Mucosa of stomach (tissue), 1 donor: ENCODE results near the gene TTC19.

Experiments
- H3K27me3 ChIP-seq: one replicate; pipeline ENCODE4 v1.7.0; 2013; ENCODE audit warnings: mild to moderate bottlenecking, low read length; ENCODE audit not compliant: control insufficient read depth, insufficient read depth
- H3K36me3 ChIP-seq: one replicate; pipeline ENCODE4 v1.7.0; 2013; ENCODE audit warnings: low read length; ENCODE audit not compliant: control insufficient read depth, insufficient read depth
- H3K4me1 ChIP-seq: one replicate; pipeline ENCODE4 v1.7.0; 2013; ENCODE audit warnings: mild to moderate bottlenecking, low read length; ENCODE audit not compliant: control insufficient read depth, insufficient read depth
- H3K4me3 ChIP-seq: one replicate; pipeline ENCODE4 v1.7.0; 2013; ENCODE audit warnings: low read length
- H3K9ac ChIP-seq: one replicate; pipeline ENCODE4 v1.7.0; 2013; ENCODE audit warnings: mild to moderate bottlenecking, low read length, moderate library complexity
- H3K9me3 ChIP-seq: one replicate; pipeline ENCODE4 v1.7.0; 2013; ENCODE audit warnings: mild to moderate bottlenecking, low read length, moderate library complexity; ENCODE audit not compliant: control insufficient read depth
- donor health status: Pancreatic carcinoma.

Gene TTC19

DNA sequence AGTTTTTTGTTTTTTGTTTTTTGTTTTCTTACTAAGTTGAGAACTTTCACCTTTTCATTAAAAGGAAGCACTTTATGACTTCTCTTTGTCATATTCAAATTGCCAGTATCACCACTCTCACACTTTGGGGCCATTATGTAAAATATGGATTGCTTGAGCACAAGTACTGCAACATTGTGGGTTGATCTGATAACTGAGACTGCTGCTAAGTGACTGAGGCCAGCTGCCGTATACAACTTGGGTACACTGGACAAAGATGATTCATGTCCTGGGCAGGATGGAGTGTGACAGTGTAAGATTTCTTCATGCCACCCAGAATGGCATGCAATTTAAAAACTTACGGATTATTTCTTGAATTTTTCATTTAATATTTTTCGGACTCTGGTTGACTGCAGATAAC is 7.8 kb downstream of the TTC19 start:
- no peak overlapping the region for H3K4me3 ChIP-seq
- H3K36me3 ChIP-seq, result no peaks in the 10 kb centered on the region
- H3K9ac ChIP-seq, result no peak overlapping the region
- H3K27me3 ChIP-seq, result no peaks in the 10 kb centered on the region
- no peaks in the 10 kb centered on the region for H3K9me3 ChIP-seq
- no peaks in the 10 kb centered on the region for H3K4me1 ChIP-seq

- H3K9me3 ChIP-seq, result no peaks in the 10 kb centered on the region
- H3K27me3 ChIP-seq, result no peaks in the 10 kb centered on the region
- no peaks in the 10 kb centered on the region for H3K4me1 ChIP-seq
- H3K4me3 ChIP-seq, result no peak overlapping the region
- peaks cover 6% of the 10 kb centered on the region for H3K36me3 ChIP-seq
- no peak overlapping the region for H3K9ac ChIP-seq
Observed at GRCh38 chr17:16013943-16014407, 14.4 kb downstream of the TTC19 start.

DNA sequence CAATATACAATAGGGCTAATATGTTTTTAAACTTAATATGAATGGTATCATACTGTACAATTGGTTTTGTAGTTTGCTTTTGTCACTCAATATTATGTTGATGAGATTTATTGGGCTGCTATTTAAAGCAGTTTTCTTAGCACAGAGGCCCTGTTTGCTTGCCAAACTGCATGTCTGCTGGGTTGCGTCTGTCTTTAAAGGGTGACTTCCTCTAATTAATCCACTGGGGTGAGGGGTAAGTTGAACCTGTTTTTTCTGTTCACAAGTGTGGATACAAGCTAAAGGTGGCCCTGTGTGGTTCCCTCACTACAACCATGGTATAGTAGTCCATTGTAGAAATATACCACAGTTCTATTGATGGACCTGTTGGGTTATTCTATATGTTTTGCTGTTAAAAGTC is 19.7 kb downstream of the TTC19 start:
- peaks cover 6% of the 10 kb centered on the region for H3K36me3 ChIP-seq
- no peaks in the 10 kb centered on the region for H3K4me1 ChIP-seq
- no peak overlapping the region for H3K9ac ChIP-seq
- H3K4me3 ChIP-seq, result no peak overlapping the region
- H3K27me3 ChIP-seq, result no peaks in the 10 kb centered on the region
- no peaks in the 10 kb centered on the region for H3K9me3 ChIP-seq

DNA sequence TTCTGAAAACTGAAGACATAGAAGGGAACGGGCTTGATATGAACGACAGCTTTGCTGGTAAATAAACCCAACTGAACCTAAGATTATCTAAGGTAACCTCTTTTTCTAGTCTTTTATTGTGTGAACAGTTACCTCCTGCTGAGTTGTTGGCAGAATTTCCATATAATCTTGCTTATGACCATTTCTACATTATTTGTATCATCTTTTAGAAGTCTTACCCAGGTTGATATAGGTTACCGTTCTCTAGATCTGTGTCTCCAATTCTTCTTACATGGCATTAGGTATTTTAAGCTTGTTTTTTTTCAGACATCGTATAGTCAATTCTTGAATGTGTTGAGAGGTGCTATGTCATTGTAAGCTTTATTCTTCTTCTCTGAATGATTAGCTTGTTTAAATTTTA is 24.3 kb downstream of the TTC19 start:
- Histone ChIP-seq H3K9ac (no peak overlapping the region), H3K36me3 (peaks cover 14% of the 10 kb centered on the region), H3K4me1 (peaks cover 5% of the 10 kb centered on the region), H3K27me3 (no peaks in the 10 kb centered on the region), H3K9me3 (no peaks in the 10 kb centered on the region), H3K4me3 (no peak overlapping the region)

DNA sequence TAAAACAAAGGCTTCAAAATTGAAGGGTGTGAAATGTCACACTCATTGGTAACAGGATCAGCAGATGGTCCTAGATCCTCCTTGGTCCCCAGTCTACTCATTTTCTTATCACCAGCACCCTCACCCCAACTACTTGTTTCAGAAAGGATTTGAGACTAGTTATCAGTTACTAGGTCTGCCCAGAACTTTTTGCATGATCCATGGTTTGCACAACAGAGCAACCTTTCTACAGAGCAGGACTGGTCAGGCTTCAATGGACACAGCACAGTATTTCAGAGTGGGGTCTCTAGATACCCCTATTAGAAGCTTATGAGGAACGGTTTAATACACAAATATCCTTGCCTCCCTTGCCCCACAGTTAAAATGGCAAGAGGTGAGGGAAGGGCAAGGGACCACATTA is 25.6 kb downstream of the TTC19 start:
- no peak overlapping the region for H3K9ac ChIP-seq
- peaks cover 14% of the 10 kb centered on the region for H3K36me3 ChIP-seq
- H3K27me3 ChIP-seq, result no peaks in the 10 kb centered on the region

GRCh38 chr17:16026895-16027294 is 27.3 kb downstream of the TTC19 start:
- Histone ChIP-seq H3K27me3 (no peaks in the 10 kb centered on the region), H3K4me1 (peaks cover 5% of the 10 kb centered on the region), H3K4me3 (no peak overlapping the region), H3K36me3 (peaks cover 14% of the 10 kb centered on the region), H3K9me3 (no peaks in the 10 kb centered on the region), H3K9ac (no peak overlapping the region)

More for the DNA sequence above, 25.6 kb downstream of the TTC19 start:
- Histone ChIP-seq H3K4me3 (no peak overlapping the region), H3K9me3 (no peaks in the 10 kb centered on the region), H3K4me1 (peaks cover 5% of the 10 kb centered on the region)

DNA sequence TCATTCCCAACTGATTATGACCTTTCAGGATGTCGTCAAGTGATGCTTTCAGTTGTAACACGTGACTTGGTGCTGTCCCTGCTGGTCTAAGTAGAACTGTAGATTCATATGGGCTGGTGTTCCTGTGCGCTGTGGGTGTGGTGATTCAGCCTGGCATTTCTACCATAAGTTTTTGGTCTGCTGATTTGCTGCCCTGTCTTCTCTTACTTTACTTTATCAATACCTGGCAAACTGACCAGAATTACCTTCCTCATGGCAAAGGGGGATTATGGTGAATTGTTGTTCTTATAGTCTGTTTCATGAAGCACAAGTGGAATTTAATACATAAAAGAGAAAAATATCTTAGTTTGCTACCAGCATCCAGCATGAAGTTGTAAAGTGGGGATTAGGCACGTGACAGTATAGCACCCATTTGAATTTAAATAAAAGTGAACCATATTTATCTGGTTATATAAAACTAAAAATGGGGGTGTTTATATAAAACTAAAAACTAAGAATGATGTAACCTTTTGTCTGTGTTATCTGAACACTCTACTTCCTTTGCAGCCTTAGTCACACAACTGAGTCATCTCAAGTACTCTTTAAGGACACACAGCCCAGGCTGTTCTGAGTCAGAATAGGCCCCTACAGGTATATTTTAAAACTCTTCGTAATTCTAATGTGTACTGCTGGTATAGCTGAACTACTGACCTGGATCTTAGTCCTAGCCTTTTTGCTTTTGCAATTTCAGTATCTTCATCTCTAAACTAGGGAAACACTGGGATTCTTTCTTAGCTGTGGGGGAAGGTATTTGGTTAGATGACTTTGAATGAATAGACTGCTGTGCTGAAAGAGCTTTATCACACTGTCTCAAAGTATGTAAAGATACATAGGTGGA is 28.3 kb downstream of the TTC19 start:
- Histone ChIP-seq H3K4me1 (peaks cover 5% of the 10 kb centered on the region), H3K36me3 (peaks cover 21% of the 10 kb centered on the region), H3K27me3 (no peaks in the 10 kb centered on the region), H3K4me3 (no peak overlapping the region), H3K9ac (no peak overlapping the region), H3K9me3 (no peaks in the 10 kb centered on the region)

GRCh38 chr17:16033729-16034349 is 34.2 kb downstream of the TTC19 start:
- H3K9me3 ChIP-seq, result no peaks in the 10 kb centered on the region
- H3K4me3 ChIP-seq, result no peak overlapping the region
- peaks cover 6% of the 10 kb centered on the region for H3K36me3 ChIP-seq
- H3K27me3 ChIP-seq, result no peaks in the 10 kb centered on the region
- H3K4me1 ChIP-seq, result no peaks in the 10 kb centered on the region
- H3K9ac ChIP-seq, result no peak overlapping the region

- Histone ChIP-seq H3K9ac (no peak overlapping the region), H3K27me3 (no peaks in the 10 kb centered on the region), H3K36me3 (peaks cover 6% of the 10 kb centered on the region), H3K9me3 (no peaks in the 10 kb centered on the region), H3K4me1 (no peaks in the 10 kb centered on the region), H3K4me3 (no peak overlapping the region)
Observed at GRCh38 chr17:16036261-16036660, 36.6 kb downstream of the TTC19 start.

GRCh38 chr17:16037636-16038035 is 38.0 kb downstream of the TTC19 start:
- Histone ChIP-seq H3K4me3 (no peak overlapping the region), H3K4me1 (no peaks in the 10 kb centered on the region), H3K36me3 (peaks cover under 1% of the 10 kb centered on the region), H3K9me3 (no peaks in the 10 kb centered on the region), H3K27me3 (no peaks in the 10 kb centered on the region), H3K9ac (no peak overlapping the region)

DNA sequence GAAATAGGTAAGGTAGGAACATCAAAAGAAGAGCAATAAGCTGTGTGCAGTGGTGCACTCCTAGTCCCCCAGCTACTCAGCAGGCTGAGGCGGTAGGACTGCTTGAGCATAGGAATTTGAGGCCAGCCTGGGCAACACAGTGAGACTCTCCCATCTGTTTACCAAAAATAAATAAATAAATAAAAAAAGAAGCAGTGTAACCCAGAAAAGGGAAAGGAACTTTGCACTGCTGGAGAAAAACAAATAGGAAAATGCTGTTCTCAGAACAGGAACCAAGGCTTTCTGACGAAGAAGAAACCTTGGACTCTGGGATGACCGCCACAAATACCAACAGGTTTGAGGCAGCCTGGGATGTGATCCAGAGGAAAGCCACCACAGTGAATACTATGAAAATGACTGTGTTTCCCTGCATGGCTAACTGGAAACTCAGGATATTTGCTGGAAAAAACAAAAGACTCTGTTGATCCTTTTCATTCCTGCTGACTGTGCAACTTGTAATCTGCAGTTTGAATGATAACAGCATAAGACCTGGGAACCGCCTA is 41.2 kb downstream of the TTC19 start:
- Histone ChIP-seq H3K9me3 (no peaks in the 10 kb centered on the region), H3K36me3 (peaks cover 7% of the 10 kb centered on the region), H3K4me3 (no peak overlapping the region), H3K4me1 (no peaks in the 10 kb centered on the region), H3K9ac (no peak overlapping the region), H3K27me3 (no peaks in the 10 kb centered on the region)

- no peaks in the 10 kb centered on the region for H3K27me3 ChIP-seq
- H3K9me3 ChIP-seq, result no peaks in the 10 kb centered on the region
- H3K36me3 ChIP-seq, result peaks cover 22% of the 10 kb centered on the region
- no peaks in the 10 kb centered on the region for H3K4me1 ChIP-seq
- no peak overlapping the region for H3K9ac ChIP-seq
- no peak overlapping the region for H3K4me3 ChIP-seq
Observed at GRCh38 chr17:16044487-16044886, 44.9 kb downstream of the TTC19 start.
